Measurements from ENCODE around the gene SIK1. TPM values are rescaled to one million over a fixed set of nuclear protein-coding genes. Genes with fewer than 3 reads are reported as not detected.
"Not testable (repeated sequence)": the region's sequence is repeated elsewhere in the genome, so short reads cannot be mapped to it uniquely, and the experiment has no call there.

The SIK1 gene
- total RNA-seq, 1 experiment from 2014 or later, result 5.7 TPM

DNA sequence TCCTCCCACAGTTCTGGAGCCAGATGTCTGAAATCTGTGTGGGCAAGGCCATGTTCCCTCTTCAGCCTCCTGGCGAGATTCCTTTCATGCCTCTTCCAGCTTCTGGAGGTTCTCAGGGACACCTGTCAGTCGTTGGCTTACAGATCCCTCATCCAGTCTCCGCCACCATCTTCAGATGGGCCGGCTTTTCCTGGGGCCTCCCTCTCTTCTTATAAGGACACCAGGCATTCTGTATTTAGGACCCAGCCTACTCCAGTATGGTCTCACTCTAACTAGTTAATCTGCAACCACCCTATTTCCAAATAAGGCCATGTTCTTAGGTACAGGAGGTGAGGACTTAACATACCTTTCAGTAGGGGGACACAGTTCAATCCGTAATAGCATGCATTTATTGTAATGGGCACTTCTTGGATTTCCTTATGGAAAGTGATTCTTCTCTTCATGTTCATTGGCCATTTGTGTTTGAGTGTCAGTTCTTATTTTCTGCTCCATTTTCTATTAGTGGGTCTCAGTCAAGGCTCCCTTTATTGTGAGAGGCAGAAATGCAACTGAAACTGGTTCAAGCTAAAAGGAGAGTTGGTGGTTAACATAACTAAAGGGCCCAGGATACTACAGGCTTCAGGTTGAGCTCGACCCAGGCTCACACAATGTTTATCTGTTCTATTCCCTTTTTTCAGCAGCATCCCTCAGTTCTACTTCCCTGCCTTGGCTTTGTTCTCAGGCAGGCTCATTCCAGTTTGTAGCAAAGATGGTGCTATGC, 12.6 kb upstream of the SIK1 start:
- H2AK5ac ChIP-seq (ENCODE audit: insufficient read length, low read length); H3K79me1 ChIP-seq (ENCODE audit: insufficient read depth, low read depth, low read length, poor library complexity, severe bottlenecking); H3K27ac Mint-ChIP-seq; H3K18ac ChIP-seq (ENCODE audit: insufficient read length, low read depth, low read length); H3K4me2 ChIP-seq (ENCODE audit: insufficient read depth, insufficient read length, low read length); H3K9ac ChIP-seq (ENCODE audit: extremely low read depth, insufficient read length, low read length); H3K4me3 Mint-ChIP-seq; H2BK20ac ChIP-seq (ENCODE audit: low read depth, low read length, poor library complexity, severe bottlenecking); H3K23ac ChIP-seq (ENCODE audit: insufficient read length, low read depth, low read length); H2BK12ac ChIP-seq (ENCODE audit: insufficient read length, low read depth, low read length); H3K14ac ChIP-seq (ENCODE audit: insufficient read depth, low read length); H2AFZ ChIP-seq (ENCODE audit: low read length); H3K27me3 Mint-ChIP-seq (ENCODE audit: low read depth); H2BK5ac ChIP-seq (ENCODE audit: insufficient read length, low read length); H3K4me1 ChIP-seq (ENCODE audit: insufficient read depth, low read length); H2BK120ac ChIP-seq (ENCODE audit: low read depth, low read length, poor library complexity, severe bottlenecking); H2BK15ac ChIP-seq (ENCODE audit: low read depth, low read length); H3K56ac ChIP-seq (ENCODE audit: insufficient read length, low read depth, low read length); H3K23me2 ChIP-seq (ENCODE audit: insufficient read length, low read depth, low read length, poor library complexity, severe bottlenecking); H3K27me3 ChIP-seq (ENCODE audit: insufficient read depth, low read length); H4K8ac ChIP-seq (replicated peaks; ENCODE audit: insufficient read length, low read depth, low read length); H3K36me3 Mint-ChIP-seq (ENCODE audit: insufficient read depth in 1 of 3, low read depth in 3 of 3); DNase-seq; H3K9me3 Mint-ChIP-seq; H4K91ac ChIP-seq (ENCODE audit: insufficient read length, low read depth, low read length); H4K20me1 ChIP-seq (ENCODE audit: control insufficient read depth, insufficient read depth, insufficient read length); H3T11ph ChIP-seq (ENCODE audit: low read length); H4K5ac ChIP-seq (ENCODE audit: insufficient read length, low read depth, low read length); H3K9me3 ChIP-seq (ENCODE audit: control insufficient read depth, low read depth, low read length); H3K4ac ChIP-seq (ENCODE audit: low read depth, low read length); H3K27ac ChIP-seq (ENCODE audit: insufficient read length, low read depth, low read length); H3K4me1 Mint-ChIP-seq; H3K79me2 ChIP-seq (ENCODE audit: insufficient read depth, low read length): not testable (repeated sequence)
- WGBS (ENCODE audit: extremely low coverage, insufficient read length, low lambda C conversion rate), result no CpG with 5 or more reads among the region's 6 CpGs

- not testable (repeated sequence) for H2BK15ac ChIP-seq (ENCODE audit: low read depth, low read length); H2BK20ac ChIP-seq (ENCODE audit: low read depth, low read length, poor library complexity, severe bottlenecking); H3K18ac ChIP-seq (ENCODE audit: insufficient read length, low read depth, low read length); H3K23me2 ChIP-seq (ENCODE audit: insufficient read length, low read depth, low read length, poor library complexity, severe bottlenecking); H3K36me3 Mint-ChIP-seq (ENCODE audit: insufficient read depth in 1 of 3, low read depth in 3 of 3); H2BK5ac ChIP-seq (ENCODE audit: insufficient read length, low read length); H3K79me1 ChIP-seq (ENCODE audit: insufficient read depth, low read depth, low read length, poor library complexity, severe bottlenecking); H4K20me1 ChIP-seq (ENCODE audit: control insufficient read depth, insufficient read depth, insufficient read length); H3K27ac Mint-ChIP-seq; H2AK5ac ChIP-seq (ENCODE audit: insufficient read length, low read length); H3K9ac ChIP-seq (ENCODE audit: extremely low read depth, insufficient read length, low read length); H4K8ac ChIP-seq (replicated peaks; ENCODE audit: insufficient read length, low read depth, low read length); H3K4me1 ChIP-seq (ENCODE audit: insufficient read depth, low read length); H2BK12ac ChIP-seq (ENCODE audit: insufficient read length, low read depth, low read length); H2AFZ ChIP-seq (ENCODE audit: low read length); H3K4me2 ChIP-seq (ENCODE audit: insufficient read depth, insufficient read length, low read length); H3T11ph ChIP-seq (ENCODE audit: low read length); H3K27me3 ChIP-seq (ENCODE audit: insufficient read depth, low read length); H3K4me3 Mint-ChIP-seq; H3K14ac ChIP-seq (ENCODE audit: insufficient read depth, low read length); H3K4ac ChIP-seq (ENCODE audit: low read depth, low read length); H3K23ac ChIP-seq (ENCODE audit: insufficient read length, low read depth, low read length); H3K9me3 Mint-ChIP-seq; H3K56ac ChIP-seq (ENCODE audit: insufficient read length, low read depth, low read length); H3K4me1 Mint-ChIP-seq; H4K91ac ChIP-seq (ENCODE audit: insufficient read length, low read depth, low read length); H3K9me3 ChIP-seq (ENCODE audit: control insufficient read depth, low read depth, low read length); H3K27me3 Mint-ChIP-seq (ENCODE audit: low read depth); H3K27ac ChIP-seq (ENCODE audit: insufficient read length, low read depth, low read length); H4K5ac ChIP-seq (ENCODE audit: insufficient read length, low read depth, low read length); H3K79me2 ChIP-seq (ENCODE audit: insufficient read depth, low read length); H2BK120ac ChIP-seq (ENCODE audit: low read depth, low read length, poor library complexity, severe bottlenecking); DNase-seq
- no CpG with 5 or more reads among the region's 9 CpGs for WGBS (ENCODE audit: extremely low coverage, insufficient read length, low lambda C conversion rate)
These were observed 9.3 kb upstream of the SIK1 start for GRCh38 chr21:43436272-43436671.

Measured in H9 (cell line).